HG02981 (cell line): ENCODE results near the gene MDP1.
"Not testable (repeated sequence)": the region's sequence is repeated elsewhere in the genome, so short reads cannot be mapped to it uniquely, and the experiment has no call there.

Experiments used
- ATAC-seq: cut with Tn5 transposase; IDR thresholded peaks from one replicate; pipeline ENCODE4 v1.9.1; 2021; ENCODE audit warnings: mild to moderate bottlenecking, moderate library complexity; ENCODE audit not compliant: unreplicated experiment

Gene MDP1

GRCh38 chr14:24202538-24202937, 13.3 kb downstream of the MDP1 start:
- ATAC-seq: not testable (repeated sequence)

- no peak for ATAC-seq
These were observed 16.9 kb downstream of the MDP1 start for GRCh38 chr14:24198814-24199524.

DNA sequence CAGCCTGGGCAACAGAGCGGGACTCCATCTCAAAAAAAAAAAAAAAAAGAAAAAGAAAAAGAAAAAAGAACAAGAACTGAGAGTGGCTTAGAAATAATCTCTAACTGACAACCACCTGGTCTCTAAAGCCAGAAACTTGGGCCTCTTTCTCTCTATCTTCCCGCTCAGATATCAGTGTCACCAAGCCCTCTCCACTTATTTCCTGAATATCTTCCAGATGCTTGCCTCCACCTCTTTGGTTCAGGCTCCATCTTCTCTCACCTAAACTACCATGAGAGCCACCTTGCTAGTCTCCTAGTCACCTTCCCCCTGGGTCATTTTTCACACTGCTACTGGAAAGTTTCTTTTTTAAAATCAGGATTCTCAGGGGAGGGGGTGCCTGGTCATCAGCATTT, 18.8 kb downstream of the MDP1 start:
- ATAC-seq: no peak

DNA sequence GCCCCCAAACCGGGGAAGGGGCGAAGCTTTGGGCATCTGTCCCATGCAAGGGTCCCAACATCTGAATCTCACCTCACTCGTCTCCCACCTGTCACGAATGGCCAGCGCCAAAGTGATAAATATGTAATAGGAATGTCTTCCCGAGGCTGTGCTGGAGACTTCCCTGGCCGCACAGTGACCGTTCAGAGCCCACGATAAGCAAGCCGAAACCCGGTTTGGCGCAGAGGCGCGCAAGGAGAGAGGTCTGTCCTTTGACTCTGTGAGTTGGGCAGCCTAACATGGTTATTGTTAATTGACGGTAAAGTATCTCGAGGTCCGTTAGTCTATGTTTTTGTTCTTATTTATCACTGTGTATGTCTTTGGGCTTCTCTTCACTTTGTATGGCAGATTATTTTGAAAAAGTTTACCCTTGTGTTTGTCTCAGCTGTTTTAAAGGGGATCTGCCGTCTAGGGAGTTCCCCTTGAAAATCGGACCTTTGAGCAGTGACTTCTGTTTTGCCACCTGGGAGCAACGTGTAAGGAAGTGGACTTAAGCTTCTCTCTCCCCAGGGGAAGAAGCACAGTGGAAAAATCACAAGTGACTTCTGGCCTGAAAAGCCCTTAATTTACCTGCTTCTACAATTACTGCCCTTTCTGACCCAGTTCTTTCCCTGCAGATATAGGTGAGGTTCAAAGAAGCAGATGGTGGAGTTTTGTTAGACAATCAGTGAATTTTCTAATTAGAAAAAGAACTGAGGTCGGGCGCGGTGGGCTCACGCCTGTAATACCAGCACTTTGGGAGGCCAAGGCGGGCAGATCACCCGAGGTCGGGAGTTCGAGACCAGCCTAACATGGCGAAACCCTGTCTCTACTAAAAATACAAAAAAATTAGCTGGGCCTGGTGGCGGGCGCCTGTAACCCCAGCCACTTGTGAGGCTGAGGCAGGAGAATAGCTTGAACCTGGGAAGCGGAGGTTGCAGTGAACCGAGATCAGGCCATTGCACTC, 19.5 kb downstream of the MDP1 start:
- ATAC-seq: no peak

- ATAC-seq: peak; percentile 86
These were observed 20.4 kb downstream of the MDP1 start, which contains the start of gene TM9SF1 for GRCh38 chr14:24195186-24196070. TM9SF1 (minus strand) TSS chr14:24195441; CDS start chr14:24195019, 422 bp downstream.

DNA sequence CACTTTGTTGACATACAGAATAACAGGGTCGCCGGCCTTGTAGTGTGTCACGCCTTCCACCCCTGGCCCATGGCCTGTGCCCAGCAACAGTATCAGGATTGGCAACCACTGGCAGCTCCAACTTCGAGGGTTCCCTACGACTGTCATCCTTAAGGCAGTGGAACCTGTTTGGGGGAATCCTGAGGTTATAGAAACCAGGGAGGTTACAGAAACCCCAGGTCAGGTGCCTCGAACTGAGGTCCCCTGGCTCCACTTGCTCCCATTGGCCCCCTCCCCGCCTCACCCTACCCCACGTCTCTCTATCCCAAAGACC, 21.0 kb downstream of the MDP1 start:
- no peak for ATAC-seq

DNA sequence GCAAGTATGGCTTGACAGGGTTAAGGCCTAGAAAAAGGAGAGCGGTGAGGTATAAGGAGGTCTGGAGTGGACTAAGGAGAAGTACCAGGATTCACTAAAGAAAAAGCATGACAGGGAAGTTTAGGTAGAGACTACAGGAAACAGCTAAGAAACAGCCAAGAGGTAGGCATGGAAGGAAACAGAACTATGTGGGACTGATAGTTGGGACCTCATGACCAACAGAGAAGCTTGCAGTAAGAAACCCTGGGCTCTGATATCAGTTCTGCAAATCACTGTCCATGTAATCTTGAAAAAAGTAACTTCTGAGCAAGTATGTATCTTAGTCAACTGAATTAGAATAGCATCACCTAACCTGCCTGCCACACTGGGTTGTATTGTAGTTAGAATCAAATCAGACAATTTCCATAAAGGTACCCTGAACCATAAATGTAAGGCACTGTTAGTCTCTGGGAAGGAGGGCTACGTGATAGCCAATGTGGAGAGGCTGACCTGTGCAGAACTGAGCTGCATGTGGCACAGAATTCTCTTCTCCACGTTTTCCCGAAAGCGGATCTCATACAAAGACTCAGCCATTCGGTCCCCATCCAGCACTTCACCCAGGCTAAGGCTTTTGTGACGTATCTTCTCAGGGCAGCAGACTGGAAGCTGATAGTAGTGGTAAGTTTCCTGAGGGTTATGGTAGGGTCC, 21.5 kb downstream of the MDP1 start:
- ATAC-seq: no peak

GRCh38 chr14:24192933-24193332, 22.9 kb downstream of the MDP1 start:
- no peak for ATAC-seq

DNA sequence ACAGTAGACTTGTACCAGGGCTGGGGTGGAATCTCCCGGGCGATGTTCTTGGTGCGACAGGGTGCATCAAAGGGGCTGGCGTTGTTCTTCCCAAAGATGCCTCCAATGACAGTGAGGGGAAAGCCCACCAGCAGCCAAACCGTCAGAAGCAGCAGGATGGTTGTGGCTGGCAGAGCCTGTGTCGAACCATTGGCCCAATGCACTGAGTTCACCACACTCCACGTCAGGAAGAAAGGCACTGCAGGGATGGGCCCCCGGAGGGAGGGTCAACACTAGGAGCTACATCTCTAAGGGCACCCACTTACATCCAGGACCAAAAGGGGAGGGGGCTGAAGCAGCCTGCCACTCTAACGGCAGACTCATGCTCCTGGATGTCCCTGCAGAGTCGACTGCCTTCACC, 25.4 kb downstream of the MDP1 start:
- no peak for ATAC-seq

- ATAC-seq: no peak
These were observed 26.4 kb downstream of the MDP1 start for GRCh38 chr14:24189460-24189859.

DNA sequence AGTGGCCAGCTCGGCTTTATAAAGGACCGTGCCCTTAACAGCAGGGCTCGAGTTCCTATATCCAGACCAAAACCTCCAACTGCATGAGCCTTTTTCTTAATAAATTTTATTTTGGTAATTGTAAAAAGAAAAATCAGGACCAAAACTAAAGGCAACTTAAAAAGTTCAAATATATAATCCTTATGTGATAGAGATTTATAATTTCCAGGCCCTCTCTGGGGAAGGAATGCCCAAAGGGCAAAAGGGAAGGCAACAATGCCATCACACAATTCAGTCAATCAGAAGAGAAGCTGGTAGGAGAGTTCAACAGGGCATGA, 26.8 kb downstream of the MDP1 start:
- no peak for ATAC-seq

DNA sequence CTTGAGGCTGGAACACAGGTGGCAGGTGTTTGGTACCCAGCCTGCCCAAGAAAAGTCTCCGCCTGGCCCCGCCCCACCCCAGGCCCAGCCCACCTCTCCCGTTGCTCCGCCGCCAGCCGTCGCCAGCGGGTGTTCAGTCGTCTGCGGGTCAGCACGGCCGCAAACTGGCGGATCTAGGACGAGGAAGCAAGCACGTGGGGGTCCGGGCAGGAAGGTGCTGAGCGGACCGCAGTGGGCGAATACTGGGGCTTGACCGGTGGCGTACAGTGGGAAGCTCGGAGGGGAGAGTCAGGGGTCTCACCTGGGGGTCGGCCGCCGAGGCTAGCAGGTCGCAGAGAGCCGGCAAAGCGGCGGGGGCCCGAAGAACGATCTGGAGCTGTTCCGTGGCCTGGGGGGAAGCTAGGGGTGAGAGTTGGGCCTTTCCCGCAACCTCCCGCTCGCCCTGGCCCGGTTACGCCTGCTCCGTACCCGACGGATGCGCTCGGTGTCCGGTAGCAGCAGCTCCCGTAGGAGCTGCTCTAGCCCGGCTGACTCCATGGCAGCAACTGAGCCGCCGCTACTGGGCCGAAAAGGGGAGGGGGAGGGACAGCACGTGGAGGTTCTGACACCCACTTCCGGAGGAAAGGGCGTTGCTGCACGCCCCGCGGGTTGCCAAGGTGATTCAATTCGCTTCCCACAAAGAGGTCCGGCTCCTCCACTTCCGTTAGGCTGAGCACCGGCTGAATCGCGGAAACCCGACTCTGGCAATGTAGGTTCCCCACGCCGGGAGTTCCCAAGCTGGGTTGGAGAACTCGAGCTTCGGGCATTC, 27.4 kb downstream of the MDP1 start, which contains the start of gene IPO4:
TSS of gene IPO4 (minus strand) at position 566 of the 808 bp plus-strand sequence. CDS start at position 537, 29 bp downstream.
- peak; percentile 87 for ATAC-seq

- no peak for ATAC-seq
These were observed 28.3 kb downstream of the MDP1 start for GRCh38 chr14:24187539-24187915.

GRCh38 chr14:24186831-24187538, 28.9 kb downstream of the MDP1 start:
- no peak for ATAC-seq

GRCh38 chr14:24185741-24186140, 30.1 kb downstream of the MDP1 start:
- no peak for ATAC-seq

DNA sequence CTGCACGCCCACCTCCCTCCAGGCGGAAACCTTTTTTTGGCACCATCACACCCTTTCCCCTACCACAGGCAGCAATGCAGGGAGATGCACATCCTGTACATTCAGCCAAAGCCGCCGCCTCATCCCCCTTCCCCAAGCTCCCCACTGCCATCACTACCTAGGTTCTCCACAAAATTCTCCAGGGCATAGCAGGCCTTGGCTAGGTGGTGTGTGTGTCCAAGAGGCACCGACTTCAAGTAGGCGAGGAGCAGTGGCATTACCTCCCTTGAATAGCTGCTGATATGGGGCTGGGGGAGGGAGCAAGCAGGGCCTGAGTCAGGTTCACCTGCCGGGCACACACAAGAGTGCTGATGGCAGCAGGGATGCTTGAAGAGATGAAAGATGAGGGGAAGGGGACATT, 30.8 kb downstream of the MDP1 start:
- ATAC-seq: no peak

DNA sequence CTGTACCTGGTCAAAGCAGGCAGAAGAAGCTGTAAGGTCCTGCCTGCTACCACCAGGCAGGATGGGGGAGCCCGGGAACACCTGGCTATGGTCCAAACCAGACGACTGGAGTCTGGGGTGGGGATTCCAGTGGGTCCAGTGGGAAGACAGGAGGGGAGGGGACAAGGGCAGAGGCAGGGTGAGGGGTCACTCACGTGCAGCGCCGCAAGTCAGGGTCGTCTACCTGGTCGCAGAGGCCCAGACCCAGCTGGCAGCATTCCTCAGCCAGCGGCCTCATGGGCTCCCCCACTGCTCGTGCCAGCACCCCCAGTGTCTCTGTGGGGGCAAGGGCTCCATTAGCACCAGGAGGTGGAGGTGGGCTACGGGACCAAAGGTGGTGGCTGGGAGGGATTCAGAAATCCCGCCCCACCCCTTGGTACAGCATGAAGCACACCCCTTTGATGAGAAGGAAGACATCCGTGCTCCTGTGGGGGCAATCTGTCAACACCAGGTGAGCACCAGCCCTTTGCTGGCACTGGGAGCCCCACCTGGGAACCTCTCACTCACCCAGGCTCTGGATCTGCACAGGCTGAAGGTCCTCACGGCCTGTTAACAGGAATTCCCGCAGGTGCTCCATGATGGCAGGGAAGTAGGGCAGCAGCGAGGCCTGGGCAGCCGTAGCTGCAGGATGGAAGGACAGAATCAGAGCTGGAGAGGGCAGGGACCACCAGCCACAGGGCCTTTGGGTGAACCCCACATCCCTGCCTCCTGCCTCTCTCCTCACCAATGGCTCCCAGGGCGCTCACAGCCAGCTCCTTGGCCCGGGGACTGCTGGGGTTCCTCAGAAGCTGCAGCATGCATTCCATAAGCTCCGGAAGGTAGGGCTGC, 31.5 kb downstream of the MDP1 start:
- no peak for ATAC-seq

DNA sequence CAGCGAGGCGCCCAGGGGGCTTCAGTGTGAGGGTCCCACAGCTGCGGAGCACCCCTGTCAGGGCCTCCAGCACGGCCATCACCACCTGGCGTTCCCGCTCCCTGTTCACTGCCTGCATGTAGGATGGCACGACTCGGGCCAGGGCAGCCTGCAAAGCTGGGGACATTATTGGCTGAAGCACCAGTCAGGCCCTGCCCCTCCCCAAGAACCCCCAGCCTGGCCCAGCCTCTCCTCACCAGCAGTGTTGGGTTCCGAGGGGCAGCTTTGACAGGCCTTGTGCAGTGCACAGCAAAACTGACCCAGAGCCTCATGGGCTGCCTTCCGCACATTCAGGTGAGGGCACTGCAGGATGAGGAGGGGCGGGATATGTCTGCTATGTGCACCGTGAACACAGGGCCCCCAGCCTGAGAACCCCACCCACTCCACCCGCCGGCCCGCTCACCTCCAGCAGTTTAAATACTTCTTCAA, 32.8 kb downstream of the MDP1 start:
- no peak for ATAC-seq
